Retinal pigment epithelial cell (primary cell): ENCODE measurements around the gene PLK3.

Source experiments
- DNase-seq: peaks from one replicate; pipeline ENCODE4 v3.0.0-alpha.2; 2010; ENCODE audit warnings: low read depth
- H3K4me3 ChIP-seq: 2 replicates; pipeline ENCODE4 v1.5.1; 2011; ENCODE audit warnings: mild to moderate bottlenecking, low read length, control low read depth, moderate library complexity
- TF ChIP-seq, protein P1 (sequence below): conservative IDR thresholded peaks from 2 replicates; pipeline ENCODE4 v1.5.1; 2011; ENCODE audit warnings: low read depth, low read length, control low read depth, inconsistent platforms

PLK3 gene

DNA sequence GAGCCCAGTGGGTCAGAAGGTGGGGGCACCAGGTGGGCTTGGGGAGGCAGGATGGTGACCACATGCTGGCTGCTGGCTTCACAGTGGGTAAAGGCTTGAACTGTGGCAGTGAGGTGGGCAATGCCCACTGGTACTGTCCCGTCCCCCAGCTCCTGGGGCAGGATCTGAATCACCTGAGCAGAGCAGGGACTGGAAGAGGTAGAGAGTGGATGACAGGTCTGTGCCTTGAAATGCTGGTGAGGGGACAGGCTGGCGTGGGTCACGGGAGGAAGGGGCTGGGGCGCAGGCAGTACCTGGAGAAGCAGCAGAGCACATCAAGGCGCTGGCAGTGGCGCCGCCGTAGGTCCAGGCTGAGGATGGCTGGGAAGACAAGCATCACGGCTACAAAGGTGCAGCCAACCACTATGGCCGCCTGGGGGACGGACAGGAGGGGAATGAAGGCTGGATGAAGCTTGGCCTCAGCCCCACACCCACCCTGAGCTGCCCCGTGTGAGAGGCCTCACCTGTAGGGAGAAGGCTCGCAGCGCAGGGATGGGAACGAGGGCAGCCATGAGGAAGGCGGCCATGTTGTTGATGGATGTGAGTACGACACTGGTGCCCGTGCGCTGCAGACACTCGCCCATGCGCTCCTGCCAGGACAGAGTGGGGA is 27.9 kb downstream of the PLK3 start:
- TF ChIP-seq, protein P1, sequence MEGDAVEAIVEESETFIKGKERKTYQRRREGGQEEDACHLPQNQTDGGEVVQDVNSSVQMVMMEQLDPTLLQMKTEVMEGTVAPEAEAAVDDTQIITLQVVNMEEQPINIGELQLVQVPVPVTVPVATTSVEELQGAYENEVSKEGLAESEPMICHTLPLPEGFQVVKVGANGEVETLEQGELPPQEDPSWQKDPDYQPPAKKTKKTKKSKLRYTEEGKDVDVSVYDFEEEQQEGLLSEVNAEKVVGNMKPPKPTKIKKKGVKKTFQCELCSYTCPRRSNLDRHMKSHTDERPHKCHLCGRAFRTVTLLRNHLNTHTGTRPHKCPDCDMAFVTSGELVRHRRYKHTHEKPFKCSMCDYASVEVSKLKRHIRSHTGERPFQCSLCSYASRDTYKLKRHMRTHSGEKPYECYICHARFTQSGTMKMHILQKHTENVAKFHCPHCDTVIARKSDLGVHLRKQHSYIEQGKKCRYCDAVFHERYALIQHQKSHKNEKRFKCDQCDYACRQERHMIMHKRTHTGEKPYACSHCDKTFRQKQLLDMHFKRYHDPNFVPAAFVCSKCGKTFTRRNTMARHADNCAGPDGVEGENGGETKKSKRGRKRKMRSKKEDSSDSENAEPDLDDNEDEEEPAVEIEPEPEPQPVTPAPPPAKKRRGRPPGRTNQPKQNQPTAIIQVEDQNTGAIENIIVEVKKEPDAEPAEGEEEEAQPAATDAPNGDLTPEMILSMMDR, result no peak
- no peak overlapping the region for H3K4me3 ChIP-seq
- no peak for DNase-seq

DNA sequence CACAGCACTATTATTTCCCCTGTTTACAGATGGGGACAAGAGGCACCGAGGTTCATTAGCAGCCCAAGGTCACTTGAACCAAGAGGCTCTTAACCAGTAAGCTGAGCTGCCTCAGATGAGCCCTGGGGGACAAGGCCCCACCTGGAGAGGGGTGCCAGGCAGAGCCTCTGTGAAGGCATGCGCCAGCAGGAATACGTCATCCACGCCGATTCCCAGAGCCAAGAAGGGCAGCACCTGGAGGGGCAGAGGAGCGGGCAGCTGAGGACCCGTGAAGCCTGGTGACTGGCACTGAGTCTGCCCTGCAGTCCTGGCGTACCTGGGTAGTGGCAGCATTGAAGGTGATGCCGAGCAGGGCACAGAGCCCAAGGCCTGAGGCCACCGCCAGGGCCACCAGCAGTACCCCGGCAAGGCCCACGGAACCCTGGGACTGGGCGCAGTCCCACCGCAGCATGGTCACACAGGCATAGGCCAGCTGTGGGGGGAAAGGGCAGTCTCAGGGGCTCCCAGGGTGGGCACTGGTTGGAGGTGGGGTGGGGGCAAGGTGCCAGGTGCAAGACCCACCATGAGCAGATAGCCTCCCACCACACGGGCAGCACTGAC is 28.8 kb downstream of the PLK3 start:
- no peak overlapping the region for H3K4me3 ChIP-seq
- DNase-seq, result no peak
- TF ChIP-seq, protein P1, result no peak

DNA sequence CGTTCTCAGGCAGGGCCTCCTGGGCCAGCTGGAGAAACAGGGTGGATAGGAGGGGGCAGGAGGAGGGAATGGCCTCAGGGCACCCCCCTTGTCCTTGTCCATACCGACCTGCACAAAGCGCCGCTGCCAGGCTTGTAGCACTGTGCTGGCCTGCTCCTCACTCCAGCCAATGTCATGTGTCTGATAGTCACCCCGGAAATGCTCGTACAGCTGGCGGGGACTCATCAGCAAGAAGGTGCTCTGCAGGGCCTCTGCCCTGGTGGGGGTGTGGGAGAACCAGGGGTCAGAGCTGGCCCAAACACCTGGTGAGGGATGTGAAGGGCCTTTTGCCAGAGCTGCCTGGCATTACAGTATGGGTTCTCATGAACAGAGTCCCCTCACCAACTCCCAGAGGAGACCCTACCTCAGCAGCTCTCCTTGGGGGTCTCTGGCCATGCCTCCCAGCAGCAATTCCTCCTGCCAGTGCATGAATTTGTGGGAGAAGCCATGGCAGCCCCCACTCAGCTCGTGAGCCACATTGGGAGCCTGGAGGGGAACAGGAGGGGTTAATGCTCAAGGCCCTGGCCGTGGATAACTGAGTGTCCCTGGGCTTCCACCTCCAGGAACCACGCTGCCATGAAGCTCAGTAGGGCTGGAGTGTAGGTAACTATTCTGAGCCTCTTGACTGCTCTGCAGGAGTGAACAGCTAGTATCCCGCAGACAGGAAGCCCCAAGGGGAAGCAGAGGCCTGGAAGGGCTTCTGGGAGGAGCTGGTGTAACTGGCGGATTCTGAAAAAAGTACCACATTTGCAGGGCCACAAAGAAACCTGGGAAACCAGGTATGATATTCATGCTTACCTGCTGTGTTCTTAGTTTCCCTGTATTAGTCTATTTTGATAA is 29.6 kb downstream of the PLK3 start:
- TF ChIP-seq, protein P1, result no peak

DNA sequence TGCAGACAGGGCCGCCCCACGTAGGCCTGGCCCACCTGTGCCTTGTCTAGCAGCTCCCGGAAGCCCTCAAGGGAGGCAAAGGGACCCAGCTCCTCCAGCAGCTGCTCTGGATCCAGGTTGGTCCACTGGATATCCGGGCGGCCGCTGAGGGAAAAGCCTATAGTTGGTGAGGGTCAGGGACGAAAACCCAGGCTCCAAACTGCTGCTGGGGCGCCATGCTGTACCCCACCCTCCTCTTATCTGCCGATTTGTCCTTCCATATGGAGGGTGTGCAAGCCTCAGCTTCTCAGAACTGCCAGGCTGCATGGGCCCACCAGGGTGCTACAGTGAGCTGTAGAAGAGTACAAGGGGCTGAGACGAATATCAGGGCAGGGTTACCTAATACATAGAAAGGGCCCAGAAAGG is 30.7 kb downstream of the PLK3 start:
- no peak for DNase-seq
- H3K4me3 ChIP-seq, result no peak overlapping the region
- TF ChIP-seq, protein P1, result no peak

More for the DNA sequence above, 29.6 kb downstream of the PLK3 start:
- no peak overlapping the region for H3K4me3 ChIP-seq
- no peak for DNase-seq

GRCh38 chr1:44831516-44831915 is 31.3 kb downstream of the PLK3 start:
- TF ChIP-seq, protein P1, result no peak
- no peak for DNase-seq
- H3K4me3 ChIP-seq, result no peak overlapping the region

DNA sequence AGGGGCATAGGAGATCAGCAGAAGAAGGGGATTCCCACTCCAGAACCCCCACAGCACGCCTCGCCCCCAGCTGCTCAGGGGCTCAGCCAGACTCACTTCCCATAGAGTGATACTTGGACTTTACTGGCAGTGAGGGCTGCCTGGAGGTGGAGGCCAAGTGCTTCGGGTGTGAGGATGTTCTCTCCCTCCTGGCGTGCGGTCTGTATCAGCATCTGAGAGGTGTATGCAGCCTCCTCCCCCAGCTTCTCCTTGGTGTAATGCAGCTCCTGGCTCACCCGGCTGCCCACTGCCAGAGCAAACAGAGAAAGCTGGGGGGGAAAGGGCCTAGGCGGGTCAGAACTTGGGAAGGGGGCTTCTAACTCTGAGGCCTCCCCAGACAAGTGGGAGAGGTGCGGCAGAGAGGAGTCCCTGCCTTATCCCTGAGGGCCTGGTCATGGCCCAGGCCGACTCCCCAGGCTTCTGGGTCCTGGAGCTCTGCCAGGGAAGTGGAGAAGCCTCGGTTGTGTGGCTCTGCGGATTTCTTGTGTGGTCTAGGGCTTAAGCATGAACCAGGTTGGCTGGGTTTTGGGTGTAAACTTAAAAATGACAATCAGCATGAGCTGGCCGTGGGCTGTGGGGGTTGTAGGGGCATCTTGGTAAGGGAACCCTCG is 32.0 kb downstream of the PLK3 start:
- no peak overlapping the region for H3K4me3 ChIP-seq
- TF ChIP-seq, protein P1, result no peak
- no peak for DNase-seq
